IMR-90 (cell line): ENCODE measurements around the gene FOXO1. TPM values are rescaled to one million over a fixed set of nuclear protein-coding genes. Genes with fewer than 3 reads are reported as not detected.

ENCODE experiments used
- ATAC-seq: fragments of 200-7000 bp; cut with Tn5 transposase; 2 replicates; pipeline ENCODE4 v1.9.1; 2020; ENCODE audit warnings: low read depth, mild to moderate bottlenecking, moderate library complexity
- BruUV-seq: library from RNA; stranded (reverse); fragments of 400-500 nt; replicated peaks from 2 replicates; lab custom pipeline; 2021; lab: Mats Ljungman, UMichigan
- CTCF ChIA-PET: fragments of 300-600 bp; formaldehyde crosslinking; extraction: SDS; loops from one replicate; lab custom pipeline; 2021; ENCODE audit warnings: antibody characterized with exemption; lab: Yijun Ruan, JAX
- POLR2A ChIA-PET: fragments of 300-600 bp; sonication (Branson Sonifier 250); formaldehyde crosslinking; loops from one replicate; lab custom pipeline; 2022; ENCODE audit warnings: antibody characterized with exemption; ENCODE audit not compliant: unreplicated experiment; lab: Charles Lee
- DNase-seq: peaks from one replicate; pipeline ENCODE4 v3.0.0; 2013
- H2AFZ ChIP-seq: replicated peaks from 2 replicates; pipeline ENCODE3; 2013; ENCODE audit warnings: low read length, mild to moderate bottlenecking; ENCODE audit not compliant: poor library complexity
- H2AK5ac ChIP-seq: 2 replicates; pipeline ENCODE4 v1.6.1; 2013; ENCODE audit warnings: low read depth, low read length, inconsistent platforms
- H2AK9ac ChIP-seq: replicated peaks from 2 replicates; pipeline ENCODE3; 2013; ENCODE audit warnings: mild to moderate bottlenecking, low read depth, low read length, moderate library complexity; ENCODE audit not compliant: poor library complexity
- H2BK120ac ChIP-seq: 2 replicates; pipeline ENCODE4 v1.6.1; 2013; ENCODE audit warnings: low read depth, low read length, inconsistent platforms
- H2BK15ac ChIP-seq: 3 replicates; pipeline ENCODE4 v1.6.1; 2013; ENCODE audit warnings: low read depth, low read length, inconsistent platforms
- H2BK20ac ChIP-seq: 2 replicates; pipeline ENCODE4 v1.6.1; 2013; ENCODE audit warnings: low read depth, mild to moderate bottlenecking, inconsistent platforms, low read length, moderate library complexity
- H2BK5ac ChIP-seq: 2 replicates; pipeline ENCODE4 v1.6.1; 2013; ENCODE audit warnings: mild to moderate bottlenecking, low read depth, low read length, inconsistent platforms; ENCODE audit not compliant: poor library complexity, severe bottlenecking
- H3K14ac ChIP-seq: replicated peaks from 2 replicates; pipeline ENCODE4 v1.6.1; 2013; ENCODE audit warnings: low read depth, low read length, inconsistent platforms
- H3K18ac ChIP-seq: 2 replicates; pipeline ENCODE4 v1.6.1; 2013; ENCODE audit warnings: low read depth, low read length, control low read depth
- H3K23ac ChIP-seq: 2 replicates; pipeline ENCODE4 v1.6.1; 2013; ENCODE audit warnings: low read depth, low read length, inconsistent platforms
- H3K27ac ChIP-seq: 2 replicates; pipeline ENCODE4 v1.5.1; 2013; ENCODE audit warnings: mild to moderate bottlenecking, control low read depth, low read length; ENCODE audit not compliant: insufficient read depth
- H3K27me3 ChIP-seq: 2 replicates; pipeline ENCODE4 v1.6.1; 2013; ENCODE audit warnings: low read length; ENCODE audit not compliant: control insufficient read depth, insufficient read depth
- H3K36me3 ChIP-seq: 2 replicates; pipeline ENCODE4 v1.6.1; 2013; ENCODE audit warnings: low read length, mixed read lengths; ENCODE audit not compliant: control insufficient read depth, insufficient read depth
- H3K4ac ChIP-seq: 2 replicates; pipeline ENCODE4 v1.6.1; 2013; ENCODE audit warnings: low read depth, low read length, inconsistent platforms
- H3K4me1 ChIP-seq: 2 replicates; pipeline ENCODE4 v1.6.1; 2013; ENCODE audit warnings: low read length, mixed read lengths; ENCODE audit not compliant: control insufficient read depth, insufficient read depth
- H3K4me2 ChIP-seq: 2 replicates; pipeline ENCODE4 v1.6.1; 2013; ENCODE audit warnings: low read depth, mild to moderate bottlenecking, control low read depth, low read length, moderate library complexity
- H3K4me3 ChIP-seq: 2 replicates; pipeline ENCODE4 v1.5.1; 2013; ENCODE audit warnings: low read depth, mild to moderate bottlenecking, control low read depth, low read length, moderate library complexity; ENCODE audit not compliant: insufficient read depth
- H3K56ac ChIP-seq: 2 replicates; pipeline ENCODE4 v1.6.1; 2013; ENCODE audit warnings: low read length, inconsistent platforms; ENCODE audit not compliant: insufficient read depth; ENCODE audit errors: extremely low read depth
- H3K79me1 ChIP-seq, 2 experiments: 2 replicates each; pipeline ENCODE4 v1.6.1; 2013; ENCODE audit warnings: low read length in 2 of 2, inconsistent platforms in 1 of 2, low read depth in 1 of 2
- H3K9ac ChIP-seq: 2 replicates; pipeline ENCODE4 v1.6.1; 2013; ENCODE audit warnings: low read depth, low read length, control low read depth
- H3K9me1 ChIP-seq: 2 replicates; pipeline ENCODE4 v1.6.1; 2013; ENCODE audit warnings: low read length, inconsistent platforms; ENCODE audit not compliant: insufficient read depth
- H3K9me3 ChIP-seq: 2 replicates; pipeline ENCODE4 v1.6.1; 2013; ENCODE audit warnings: low read length; ENCODE audit not compliant: control insufficient read depth, insufficient read depth
- H4K20me1 ChIP-seq: 2 replicates; pipeline ENCODE4 v1.6.1; 2013; ENCODE audit warnings: low read length, inconsistent platforms; ENCODE audit not compliant: insufficient read depth
- H4K5ac ChIP-seq: 2 replicates; pipeline ENCODE4 v1.6.1; 2013; ENCODE audit warnings: mild to moderate bottlenecking, low read depth, low read length, control low read depth
- H4K8ac ChIP-seq, 2 experiments: 2 replicates each; pipeline ENCODE4 v1.6.1; 2013; ENCODE audit warnings: low read depth in 2 of 2, low read length in 2 of 2, control low read depth in 1 of 2, inconsistent platforms in 1 of 2
- H4K91ac ChIP-seq: 2 replicates; pipeline ENCODE4 v1.6.1; 2013; ENCODE audit warnings: low read depth, low read length, inconsistent platforms; ENCODE audit not compliant: insufficient read depth
- BHLHE40 ChIP-seq: fragments of 150-350 bp; IDR thresholded peaks from 2 replicates; pipeline ENCODE4 v1.6.1; 2016; ENCODE audit warnings: mild to moderate bottlenecking, low read depth, low read length
- CHD1 ChIP-seq: IDR thresholded peaks from 2 replicates; pipeline ENCODE4 v1.6.1; 2012; ENCODE audit warnings: low read depth, low read length, improper control_type of control experiment
- FOS ChIP-seq: fragments of 150-350 bp; IDR thresholded peaks from 2 replicates; pipeline ENCODE4 v1.6.1; 2016; ENCODE audit warnings: low read depth, low read length
- MAFK ChIP-seq: IDR thresholded peaks from 2 replicates; pipeline ENCODE4 v1.6.1; 2012; ENCODE audit warnings: low read depth, low read length, improper control_type of control experiment
- MAZ ChIP-seq: IDR thresholded peaks from 2 replicates; pipeline ENCODE4 v1.6.1; 2012; ENCODE audit warnings: low read depth, mild to moderate bottlenecking, low read length, improper control_type of control experiment, moderate library complexity, borderline replicate concordance
- MXI1 ChIP-seq: IDR thresholded peaks from 2 replicates; pipeline ENCODE4 v1.6.1; 2012; ENCODE audit warnings: low read depth, mild to moderate bottlenecking, low read length, moderate library complexity, borderline replicate concordance
- NFE2L2 ChIP-seq: fragments of 150-350 bp; IDR thresholded peaks from 2 replicates; pipeline ENCODE4 v1.6.1; 2016; ENCODE audit warnings: low read depth, mild to moderate bottlenecking, low read length
- POLR2A ChIP-seq: IDR thresholded peaks from 2 replicates; pipeline ENCODE4 v1.6.1; 2012; ENCODE audit warnings: mild to moderate bottlenecking, low read depth, low read length
- RAD21 ChIP-seq: IDR thresholded peaks from 2 replicates; pipeline ENCODE4 v1.6.1; 2012; ENCODE audit warnings: low read length, improper control_type of control experiment
- RCOR1 ChIP-seq: IDR thresholded peaks from 2 replicates; pipeline ENCODE4 v1.6.1; 2012; ENCODE audit warnings: mild to moderate bottlenecking, low read length, improper control_type of control experiment; ENCODE audit not compliant: insufficient replicate concordance
- RFX5 ChIP-seq: IDR thresholded peaks from 2 replicates; pipeline ENCODE4 v1.8.0; 2012; ENCODE audit warnings: low read depth, mild to moderate bottlenecking, low read length, moderate library complexity
- SMC3 ChIP-seq: fragments of 150-350 bp; IDR thresholded peaks from 2 replicates; pipeline ENCODE4 v1.6.1; 2016; ENCODE audit warnings: low read depth, mild to moderate bottlenecking, antibody characterized with exemption, low read length, moderate library complexity
- WGBS, 2 experiments: methylation state at CpG; one replicate each; pipeline versions ENCODE4 v1.1.5 to v1.1.7; 2013; ENCODE audit warnings: missing lambda C conversion rate in 2 of 2; ENCODE audit not compliant: insufficient read length in 1 of 2; ENCODE audit errors: extremely low coverage in 2 of 2; 5-methylcytosine and 5-hydroxymethylcytosine counted together
- dilution Hi-C: fragments of 300-500 bp; cut with HindIII; formaldehyde crosslinking; loops from one replicate; pipeline ENCODE4 v1.14.3; 2018; ENCODE audit warnings: low sequenced_read_pairs; ENCODE audit not compliant: unreplicated experiment
- in situ Hi-C: fragments of 300-500 bp; cut with MboI; formaldehyde crosslinking; loops from 3 replicates; pipeline ENCODE4 v1.14.3; 2019; ENCODE audit warnings: low sequenced_read_pairs, inconsistent platforms, mixed read lengths
- intact Hi-C: fragments of 100-400 bp; cut with micrococcal nuclease; formaldehyde crosslinking; loops from 2 replicates; pipeline ENCODE4 v1.10.0; 2022
- polyA plus RNA-seq, 3 experiments: library from polyadenylated mRNA; depleted of rRNA; stranded (reverse); fragments of >200 nt; gene quantifications; 2 replicates each; pipeline ENCODE4 v1.2.3, GENCODE V29; 2012; ENCODE audit warnings: low replicate concordance in 1 of 3
- total RNA-seq: library from RNA; depleted of rRNA; stranded (reverse); fragments of >200 nt; gene quantifications from 2 replicates; pipeline ENCODE4 v1.2.3, GENCODE V29; 2012
- TF ChIP-seq, protein P1 (sequence below): fragments of 150-350 bp; IDR thresholded peaks from 2 replicates; pipeline ENCODE4 v1.6.1; 2016; ENCODE audit warnings: low read depth, mild to moderate bottlenecking, low read length, moderate library complexity, borderline replicate concordance
- TF ChIP-seq, protein P2 (sequence below): conservative IDR thresholded peaks from 2 replicates; pipeline ENCODE4 v1.5.1; 2012; ENCODE audit warnings: mild to moderate bottlenecking, low read depth, low read length, improper control_type of control experiment
- TF ChIP-seq, protein P3 (sequence below): fragments of 150-350 bp; IDR thresholded peaks from 2 replicates; pipeline ENCODE4 v1.6.1; 2017; ENCODE audit warnings: mild to moderate bottlenecking, antibody characterized with exemption, low read length, low read depth

Gene FOXO1
- total and polyA plus RNA-seq, 2 of the 4 experiments (the other 2 are of a cell fraction) = 0.12 to 0.18 TPM

DNA sequence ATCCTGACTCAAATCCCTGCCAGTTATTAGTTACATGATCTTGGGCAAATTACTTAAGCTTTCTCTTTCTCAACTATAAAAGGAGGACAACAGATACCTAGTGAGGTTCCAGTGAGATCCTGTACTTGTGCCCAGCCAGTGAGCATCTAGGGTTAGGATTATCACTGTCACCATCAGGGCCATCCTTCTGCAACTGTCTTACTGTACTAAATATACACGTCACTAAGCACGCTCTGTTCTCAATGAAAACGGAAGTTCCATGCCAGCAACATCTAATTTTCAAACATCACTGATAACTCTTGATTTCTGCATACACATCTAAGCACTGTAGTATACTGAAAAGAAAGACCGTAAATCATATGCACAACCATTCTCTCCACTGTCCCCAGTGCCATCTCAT is 70.0 kb downstream of the FOXO1 start:
- H3K36me3 ChIP-seq = no peaks in the 10 kb centered on the region
- no peak overlapping the region for H3K9ac ChIP-seq
- H3K79me1 ChIP-seq = no peaks in the 10 kb centered on the region
- H3K56ac ChIP-seq = no peak overlapping the region
- no peak overlapping the region for H2BK20ac ChIP-seq
- no peak overlapping the region for H3K14ac ChIP-seq
- ATAC-seq = no peak
- ChIA-PET POLR2A (no interaction called here), CTCF (interaction anchor here (0.5 kb wide), 1 partner anchor 226 kb away, joined by 4 read pairs; no protein-coding TSS in a partner anchor)
- H4K91ac ChIP-seq = no peak overlapping the region
- no peak for DNase-seq
- H3K9me1 ChIP-seq = no peaks in the 10 kb centered on the region
- H3K4ac ChIP-seq = no peak overlapping the region
- H3K4me2 ChIP-seq = no peak overlapping the region
- no peak overlapping the region for H2AK5ac ChIP-seq
- no peaks in the 10 kb centered on the region for H3K9me3 ChIP-seq
- in situ Hi-C loops = no loop called here
- H3K23ac ChIP-seq = no peak overlapping the region
- no peak overlapping the region for H3K4me3 ChIP-seq
- H3K4me1 ChIP-seq = no peaks in the 10 kb centered on the region
- no peak overlapping the region for H2BK15ac ChIP-seq
- no TSS peak for BruUV-seq
- H2BK120ac ChIP-seq = no peak overlapping the region
- H4K5ac ChIP-seq = no peak overlapping the region
- H3K27ac ChIP-seq = no peak overlapping the region
- H2AK9ac ChIP-seq = no peak overlapping the region
- WGBS, 2 experiments = 7% methylated on average over 2 of the region's 4 CpGs; no CpG with 5 or more reads in 1 of the 2 experiments
- no peaks in the 10 kb centered on the region for H4K20me1 ChIP-seq
- intact Hi-C loops = no loop called here
- dilution Hi-C loops = no loop called here
- TF ChIP-seq SMC3 (no peak), MAFK (no peak), POLR2A (no peak), CHD1 (no peak), BHLHE40 (no peak), MXI1 (no peak), RAD21 (no peak), RFX5 (no peak), RCOR1 (no peak), MAZ (no peak), NFE2L2 (no peak), FOS (no peak)
- TF ChIP-seq, protein P1, sequence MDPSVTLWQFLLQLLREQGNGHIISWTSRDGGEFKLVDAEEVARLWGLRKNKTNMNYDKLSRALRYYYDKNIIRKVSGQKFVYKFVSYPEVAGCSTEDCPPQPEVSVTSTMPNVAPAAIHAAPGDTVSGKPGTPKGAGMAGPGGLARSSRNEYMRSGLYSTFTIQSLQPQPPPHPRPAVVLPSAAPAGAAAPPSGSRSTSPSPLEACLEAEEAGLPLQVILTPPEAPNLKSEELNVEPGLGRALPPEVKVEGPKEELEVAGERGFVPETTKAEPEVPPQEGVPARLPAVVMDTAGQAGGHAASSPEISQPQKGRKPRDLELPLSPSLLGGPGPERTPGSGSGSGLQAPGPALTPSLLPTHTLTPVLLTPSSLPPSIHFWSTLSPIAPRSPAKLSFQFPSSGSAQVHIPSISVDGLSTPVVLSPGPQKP = no peak
- TF ChIP-seq, protein P2, sequence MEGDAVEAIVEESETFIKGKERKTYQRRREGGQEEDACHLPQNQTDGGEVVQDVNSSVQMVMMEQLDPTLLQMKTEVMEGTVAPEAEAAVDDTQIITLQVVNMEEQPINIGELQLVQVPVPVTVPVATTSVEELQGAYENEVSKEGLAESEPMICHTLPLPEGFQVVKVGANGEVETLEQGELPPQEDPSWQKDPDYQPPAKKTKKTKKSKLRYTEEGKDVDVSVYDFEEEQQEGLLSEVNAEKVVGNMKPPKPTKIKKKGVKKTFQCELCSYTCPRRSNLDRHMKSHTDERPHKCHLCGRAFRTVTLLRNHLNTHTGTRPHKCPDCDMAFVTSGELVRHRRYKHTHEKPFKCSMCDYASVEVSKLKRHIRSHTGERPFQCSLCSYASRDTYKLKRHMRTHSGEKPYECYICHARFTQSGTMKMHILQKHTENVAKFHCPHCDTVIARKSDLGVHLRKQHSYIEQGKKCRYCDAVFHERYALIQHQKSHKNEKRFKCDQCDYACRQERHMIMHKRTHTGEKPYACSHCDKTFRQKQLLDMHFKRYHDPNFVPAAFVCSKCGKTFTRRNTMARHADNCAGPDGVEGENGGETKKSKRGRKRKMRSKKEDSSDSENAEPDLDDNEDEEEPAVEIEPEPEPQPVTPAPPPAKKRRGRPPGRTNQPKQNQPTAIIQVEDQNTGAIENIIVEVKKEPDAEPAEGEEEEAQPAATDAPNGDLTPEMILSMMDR = no peak
- TF ChIP-seq, protein P3, sequence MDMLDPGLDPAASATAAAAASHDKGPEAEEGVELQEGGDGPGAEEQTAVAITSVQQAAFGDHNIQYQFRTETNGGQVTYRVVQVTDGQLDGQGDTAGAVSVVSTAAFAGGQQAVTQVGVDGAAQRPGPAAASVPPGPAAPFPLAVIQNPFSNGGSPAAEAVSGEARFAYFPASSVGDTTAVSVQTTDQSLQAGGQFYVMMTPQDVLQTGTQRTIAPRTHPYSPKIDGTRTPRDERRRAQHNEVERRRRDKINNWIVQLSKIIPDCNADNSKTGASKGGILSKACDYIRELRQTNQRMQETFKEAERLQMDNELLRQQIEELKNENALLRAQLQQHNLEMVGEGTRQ = no peak
- no peak overlapping the region for H2BK5ac ChIP-seq
- no peaks in the 10 kb centered on the region; the same call in 1 of the 2 replicates for H3K27me3 ChIP-seq
- H2AFZ ChIP-seq = no peak overlapping the region
- no peak overlapping the region for H3K18ac ChIP-seq
- no peak overlapping the region for H4K8ac ChIP-seq
